Measurements from ENCODE around the gene RIN3.
A peak's percentile ranks its signal among the peaks of the same experiment; 100 is the strongest.

RIN3 gene

DNA sequence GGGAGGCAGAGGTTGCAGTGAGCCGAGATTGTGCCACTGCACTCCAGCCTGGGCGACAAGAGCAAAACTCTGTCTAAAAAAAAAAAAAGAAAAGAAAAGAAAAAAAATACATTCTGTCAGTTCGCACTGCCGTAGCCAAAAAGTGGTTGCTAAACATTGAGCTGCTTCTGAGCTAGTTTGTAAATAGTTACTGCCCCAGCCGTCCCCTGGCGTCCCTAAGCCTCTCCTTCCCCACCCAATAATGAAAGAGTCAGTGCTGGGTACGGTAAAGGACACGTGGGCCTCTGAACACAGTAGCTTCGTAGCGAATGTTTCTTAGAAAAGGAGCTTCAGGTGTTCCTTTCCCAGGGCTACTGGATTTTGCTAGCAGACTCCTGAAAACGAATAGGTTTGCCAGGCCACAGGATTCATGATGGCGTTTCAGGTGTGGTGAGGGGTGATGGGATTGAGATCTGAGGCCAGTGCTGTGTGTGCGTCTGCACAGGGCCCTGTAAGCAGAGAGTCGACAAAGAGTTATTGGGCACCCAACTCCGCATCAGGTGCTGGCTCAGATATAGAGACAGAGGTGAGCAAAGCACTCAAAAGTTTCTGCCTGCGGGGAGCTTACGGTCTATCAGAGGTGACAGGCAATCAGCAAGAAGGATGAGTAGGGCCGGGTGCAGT is 140.8 kb downstream of the RIN3 start:
- peaks cover 87% of the 10 kb centered on the region for H3K4me1 Mint-ChIP-seq (ENCODE audit: low read depth)
- H3K27ac Mint-ChIP-seq = peak overlapping the region; percentile 96
- H3K4me3 Mint-ChIP-seq = peak overlapping the region; percentile 98
- H3K9me3 Mint-ChIP-seq (ENCODE audit: low read depth) = no peaks in the 10 kb centered on the region
- peaks cover 14% of the 10 kb centered on the region for H3K36me3 Mint-ChIP-seq
- H3K27me3 Mint-ChIP-seq = no peaks in the 10 kb centered on the region

DNA sequence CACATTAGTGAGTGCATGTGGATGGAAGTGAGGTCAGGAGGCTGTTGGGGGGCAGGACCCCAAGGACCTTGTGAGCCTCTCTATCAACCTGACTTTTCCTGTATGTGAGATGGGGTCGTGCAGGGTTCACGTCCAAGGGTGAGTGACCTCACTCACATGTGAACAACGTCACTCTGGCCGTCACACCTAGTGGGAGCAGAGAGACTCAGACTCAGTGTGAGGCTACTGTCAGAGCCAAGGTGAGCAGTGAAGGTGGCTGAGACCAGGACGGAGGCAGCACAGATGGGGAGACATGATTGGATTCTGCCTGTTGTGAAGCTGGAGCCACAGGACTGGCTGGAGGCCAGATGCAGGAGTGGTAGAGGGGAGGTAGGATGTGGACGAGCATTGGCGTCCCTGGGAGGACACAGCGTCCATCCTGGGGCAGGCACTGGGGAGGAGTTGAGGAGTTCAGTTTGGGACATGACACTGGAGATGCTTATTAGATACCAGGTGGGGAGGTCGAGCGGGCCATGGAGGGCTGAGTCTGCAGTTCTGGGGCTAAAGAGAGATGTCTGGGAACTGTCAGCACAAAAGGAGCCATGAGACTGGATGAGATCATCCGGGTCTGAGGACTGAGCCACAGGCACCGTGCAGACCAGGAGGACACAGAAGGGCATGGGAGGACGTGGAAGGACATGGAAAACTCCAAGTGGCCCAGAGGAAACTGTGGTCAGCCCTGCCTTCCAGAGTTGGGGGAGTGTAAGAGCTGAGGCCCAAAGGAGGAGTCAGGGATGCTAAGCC is 142.0 kb downstream of the RIN3 start:
- Mint-ChIP-seq H3K4me3 (peak overlapping the region; percentile 89), H3K9me3 (ENCODE audit: low read depth) (no peaks in the 10 kb centered on the region), H3K27me3 (no peaks in the 10 kb centered on the region), H3K27ac (peak overlapping the region; percentile 99), H3K36me3 (peaks cover 19% of the 10 kb centered on the region), H3K4me1 (ENCODE audit: low read depth) (peaks cover 87% of the 10 kb centered on the region)

DNA sequence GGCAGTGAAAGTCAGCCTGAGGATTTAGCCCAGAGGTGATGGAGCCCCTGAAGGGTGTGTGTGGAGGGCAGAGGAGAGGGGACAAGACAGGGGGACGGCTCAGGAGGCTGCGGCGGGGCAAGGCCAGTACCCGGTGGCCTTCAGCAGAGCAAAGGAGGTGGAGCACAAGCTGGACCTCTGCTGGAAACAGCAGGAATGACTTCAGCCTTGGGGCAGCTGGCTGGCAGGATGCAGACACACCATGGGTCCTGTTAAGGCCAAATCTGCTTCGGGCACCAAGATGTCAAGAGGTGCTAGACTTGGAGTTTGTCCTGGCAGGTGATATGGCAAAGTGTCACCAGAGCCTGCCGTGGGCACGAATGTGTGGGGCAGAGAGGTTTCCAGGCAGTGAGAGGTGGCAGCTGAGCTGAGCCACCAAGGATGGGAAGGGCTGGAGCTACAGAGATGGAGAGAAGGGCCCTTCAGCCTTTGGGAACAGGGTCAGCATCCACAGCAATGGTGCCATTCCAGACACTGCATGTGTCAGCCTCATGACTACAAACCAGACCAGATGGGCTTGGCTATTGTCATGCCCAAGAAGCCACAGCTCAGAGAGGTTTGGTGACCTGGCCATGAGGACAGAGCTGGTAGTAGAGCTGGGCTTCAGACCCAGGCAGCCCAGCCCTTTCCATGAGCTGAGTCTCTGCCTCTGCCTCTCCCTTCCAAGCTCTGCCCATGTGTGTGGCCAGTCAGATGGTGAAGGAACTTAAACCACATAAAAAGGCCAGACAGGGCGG is 142.9 kb downstream of the RIN3 start:
- H3K27me3 Mint-ChIP-seq = no peaks in the 10 kb centered on the region
- H3K36me3 Mint-ChIP-seq = peaks cover 19% of the 10 kb centered on the region
- H3K27ac Mint-ChIP-seq = peak overlapping the region; percentile 99
- H3K4me1 Mint-ChIP-seq (ENCODE audit: low read depth) = peaks cover 87% of the 10 kb centered on the region
- H3K9me3 Mint-ChIP-seq (ENCODE audit: low read depth) = no peaks in the 10 kb centered on the region
- H3K4me3 Mint-ChIP-seq = peak overlapping the region; percentile 89

DNA sequence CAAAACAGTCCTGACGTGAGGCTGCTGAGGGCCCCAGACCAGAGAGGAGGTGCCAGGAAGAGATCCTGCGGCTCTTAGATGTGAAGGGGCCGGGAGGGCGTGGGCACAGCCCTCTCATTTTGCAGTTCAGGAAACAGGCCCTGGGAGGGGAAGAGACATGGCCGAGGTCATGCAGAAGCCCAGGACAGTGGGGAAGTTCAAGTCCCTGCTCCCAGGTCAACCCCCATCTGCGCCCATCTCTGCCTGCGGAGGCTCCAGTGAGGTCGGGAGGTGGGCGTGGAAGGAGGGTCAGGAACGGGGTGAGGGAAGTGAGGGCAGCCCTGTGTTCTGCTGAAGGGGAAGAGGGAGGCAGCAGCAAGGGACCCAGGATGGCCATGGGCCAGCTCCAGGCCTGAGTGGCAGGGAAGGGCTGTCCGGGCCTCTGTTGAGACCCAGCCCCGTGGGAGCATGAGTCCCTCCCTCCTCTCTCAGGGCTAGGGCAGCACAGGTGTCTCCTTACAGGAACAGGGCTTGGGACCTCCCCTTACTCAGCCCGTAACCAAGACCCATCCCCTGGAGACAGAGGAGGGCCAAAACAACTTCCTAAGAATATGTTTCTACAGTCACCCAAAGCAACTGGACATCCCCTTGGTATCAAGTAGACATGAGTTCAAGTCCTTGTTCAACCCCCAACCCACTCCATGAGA is 144.0 kb downstream of the RIN3 start:
- H3K4me3 Mint-ChIP-seq = peak overlapping the region; percentile 68

DNA sequence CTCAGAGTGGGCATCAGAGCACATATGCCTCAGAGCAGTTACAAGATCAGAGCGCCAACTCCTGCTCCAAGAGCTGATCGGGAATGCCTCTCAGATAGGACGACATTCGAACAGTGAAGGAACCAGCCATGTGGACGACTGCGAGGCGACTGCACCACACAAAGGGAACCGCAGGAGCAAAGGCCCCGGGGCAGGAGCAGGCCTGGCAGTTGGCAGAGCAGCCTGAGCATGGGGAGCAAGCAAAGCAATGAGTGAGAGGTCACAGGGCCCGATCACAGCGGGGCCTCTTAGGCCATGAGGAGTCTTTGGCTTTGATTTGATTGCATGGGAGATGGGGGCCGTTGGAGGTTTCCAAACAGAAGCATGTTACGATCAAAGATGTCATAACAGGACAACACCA is 144.6 kb downstream of the RIN3 start:
- Mint-ChIP-seq H3K4me1 (ENCODE audit: low read depth) (peaks cover 94% of the 10 kb centered on the region), H3K27me3 (no peaks in the 10 kb centered on the region), H3K36me3 (peaks cover 24% of the 10 kb centered on the region), H3K4me3 (peak overlapping the region; percentile 45), H3K9me3 (ENCODE audit: low read depth) (no peaks in the 10 kb centered on the region), H3K27ac (peak overlapping the region; percentile 99)

More for the DNA sequence above, 144.0 kb downstream of the RIN3 start:
- no peaks in the 10 kb centered on the region for H3K27me3 Mint-ChIP-seq
- no peaks in the 10 kb centered on the region for H3K9me3 Mint-ChIP-seq (ENCODE audit: low read depth)
- H3K4me1 Mint-ChIP-seq (ENCODE audit: low read depth) = peaks cover 92% of the 10 kb centered on the region
- peaks cover 23% of the 10 kb centered on the region for H3K36me3 Mint-ChIP-seq
- peak overlapping the region; percentile 99 for H3K27ac Mint-ChIP-seq

DNA sequence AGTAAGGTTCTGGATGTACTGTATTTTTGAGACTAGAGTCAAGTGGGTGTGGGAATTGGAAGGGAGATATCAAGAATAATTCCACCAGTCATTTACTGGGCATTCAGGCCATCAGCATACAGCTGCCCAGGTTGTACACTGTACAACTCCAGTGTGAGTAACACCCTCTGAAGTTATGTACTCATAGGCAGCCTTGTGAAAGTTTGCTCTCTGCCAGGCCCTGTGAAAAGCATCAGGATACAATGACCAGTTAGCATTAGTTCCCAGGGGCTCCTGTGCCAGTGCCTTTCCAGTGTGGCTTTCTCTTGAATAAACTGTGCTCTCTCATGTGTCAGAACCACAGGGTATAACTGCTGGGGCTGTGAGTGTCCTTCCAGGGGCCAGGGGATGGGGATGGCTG is 145.1 kb downstream of the RIN3 start:
- Mint-ChIP-seq H3K4me3 (peak overlapping the region; percentile 45), H3K27ac (peak overlapping the region; percentile 99), H3K36me3 (peaks cover 22% of the 10 kb centered on the region), H3K4me1 (ENCODE audit: low read depth) (peaks cover 93% of the 10 kb centered on the region), H3K9me3 (ENCODE audit: low read depth) (no peaks in the 10 kb centered on the region), H3K27me3 (no peaks in the 10 kb centered on the region)

DNA sequence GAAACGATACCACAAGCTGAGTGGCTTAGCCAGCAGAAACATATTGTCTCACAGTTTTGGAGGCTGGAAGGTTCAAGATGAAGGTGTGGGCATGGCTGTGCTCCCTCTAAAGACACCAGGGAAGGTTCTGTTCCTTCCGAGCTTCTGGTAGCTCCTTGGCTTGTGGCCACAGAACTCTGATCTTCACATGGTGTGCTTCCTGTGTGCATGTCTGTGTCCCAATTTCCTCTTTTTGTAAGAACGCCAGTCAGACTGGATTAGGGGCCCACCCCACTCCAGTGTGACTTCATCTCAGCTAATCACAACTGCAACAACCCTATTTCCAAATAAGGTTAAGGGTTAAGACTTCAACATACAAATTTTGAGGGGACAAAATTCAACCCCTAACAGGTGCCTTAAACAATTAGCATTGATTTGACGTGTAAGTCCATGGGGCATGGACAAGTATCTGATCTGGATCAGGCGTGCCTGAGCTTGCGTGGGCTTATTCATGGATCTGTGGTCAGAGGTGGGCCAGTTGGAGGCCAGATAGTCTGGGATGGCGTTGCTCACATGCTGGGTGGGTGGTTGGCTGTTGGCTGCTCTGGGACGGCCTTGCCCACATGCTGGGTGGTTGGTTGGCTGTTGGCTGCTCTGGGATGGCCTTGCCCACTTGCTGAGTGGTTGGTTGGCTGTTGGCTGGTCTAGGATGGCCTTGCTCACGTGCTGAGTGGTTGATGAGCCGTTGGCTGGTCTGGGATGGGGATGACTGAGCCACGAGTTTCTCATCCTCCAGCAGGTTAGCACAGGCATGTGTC is 146.4 kb downstream of the RIN3 start:
- Mint-ChIP-seq H3K9me3 (ENCODE audit: low read depth) (no peaks in the 10 kb centered on the region), H3K27ac (peak overlapping the region; percentile 99), H3K4me3 (no peak overlapping the region), H3K4me1 (ENCODE audit: low read depth) (peaks cover 94% of the 10 kb centered on the region), H3K36me3 (peaks cover 30% of the 10 kb centered on the region), H3K27me3 (no peaks in the 10 kb centered on the region)

DNA sequence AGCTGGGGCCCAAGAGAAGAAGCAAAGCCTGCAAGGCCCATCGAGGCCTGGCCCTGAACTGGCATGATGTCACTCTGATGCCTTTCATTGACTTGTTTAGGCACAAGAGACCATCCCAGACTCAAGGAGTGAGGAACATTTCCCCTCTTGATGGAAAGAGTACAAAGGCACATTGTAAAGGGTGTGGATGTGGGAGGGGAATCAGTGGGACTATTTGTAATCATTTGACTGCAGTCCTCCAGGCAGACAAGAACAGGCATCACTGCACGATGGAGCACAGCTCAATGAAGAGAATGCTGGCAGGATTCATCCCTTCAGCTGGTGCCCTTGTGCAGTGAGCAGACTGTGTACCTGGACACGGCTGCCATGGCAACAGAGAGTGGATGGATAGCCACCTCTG is 147.0 kb downstream of the RIN3 start:
- Mint-ChIP-seq H3K27ac (peak overlapping the region; percentile 99), H3K4me3 (no peak overlapping the region), H3K36me3 (peaks cover 26% of the 10 kb centered on the region)

DNA sequence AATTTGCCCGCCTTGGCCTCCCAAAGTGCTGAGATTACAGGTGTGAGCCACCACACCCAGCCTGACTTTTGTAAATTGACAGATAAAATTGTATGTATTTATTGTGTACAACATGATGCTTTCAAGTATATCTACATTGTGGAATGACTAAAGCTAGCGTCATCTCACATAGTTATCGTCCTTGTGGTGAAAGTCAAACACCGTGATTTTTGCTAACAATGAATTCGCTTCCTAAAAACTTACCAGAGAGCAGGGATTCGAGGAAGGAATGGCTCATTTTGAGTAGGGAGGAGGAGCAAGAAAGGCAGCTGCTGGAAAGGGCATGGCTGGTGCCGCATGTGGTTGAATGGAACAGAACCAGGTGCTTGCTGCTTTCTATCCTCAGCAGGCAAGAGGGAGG is 149.5 kb downstream of the RIN3 start:
- Mint-ChIP-seq H3K9me3 (ENCODE audit: low read depth) (no peaks in the 10 kb centered on the region), H3K4me3 (no peak overlapping the region), H3K27ac (peak overlapping the region; percentile 76), H3K27me3 (no peaks in the 10 kb centered on the region), H3K36me3 (peaks cover 24% of the 10 kb centered on the region), H3K4me1 (ENCODE audit: low read depth) (peaks cover 90% of the 10 kb centered on the region)

More for the DNA sequence above, 147.0 kb downstream of the RIN3 start:
- Mint-ChIP-seq H3K4me1 (ENCODE audit: low read depth) (peaks cover 92% of the 10 kb centered on the region), H3K27me3 (no peaks in the 10 kb centered on the region), H3K9me3 (ENCODE audit: low read depth) (no peaks in the 10 kb centered on the region)

DNA sequence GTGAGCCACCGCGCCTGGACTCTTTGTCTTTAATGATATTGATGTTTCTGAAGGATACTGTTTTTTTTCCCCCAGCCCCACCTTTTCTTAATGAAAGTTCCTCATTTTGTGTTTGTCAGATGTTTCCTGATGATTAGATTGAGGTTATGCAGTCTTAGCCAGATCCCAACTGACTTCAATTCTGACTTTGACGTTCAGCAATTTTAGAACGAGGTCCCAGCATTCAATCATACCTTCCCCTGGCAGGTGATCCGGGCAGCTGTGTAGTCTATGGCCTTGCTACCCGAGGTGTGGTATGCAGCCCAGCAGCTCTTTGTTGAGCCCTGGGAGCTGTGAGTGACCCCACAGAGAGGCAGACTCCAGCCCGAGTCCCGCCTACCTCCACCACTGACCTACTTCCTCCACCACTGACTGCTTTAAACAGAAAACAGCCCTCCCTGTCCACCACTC is 152.1 kb downstream of the RIN3 start:
- H3K4me1 Mint-ChIP-seq (ENCODE audit: low read depth) = peaks cover 90% of the 10 kb centered on the region
- H3K36me3 Mint-ChIP-seq = peaks cover 23% of the 10 kb centered on the region
- H3K9me3 Mint-ChIP-seq (ENCODE audit: low read depth) = no peaks in the 10 kb centered on the region
- peak overlapping the region; percentile 95 for H3K27ac Mint-ChIP-seq
- no peaks in the 10 kb centered on the region for H3K27me3 Mint-ChIP-seq
- no peak overlapping the region for H3K4me3 Mint-ChIP-seq

DNA sequence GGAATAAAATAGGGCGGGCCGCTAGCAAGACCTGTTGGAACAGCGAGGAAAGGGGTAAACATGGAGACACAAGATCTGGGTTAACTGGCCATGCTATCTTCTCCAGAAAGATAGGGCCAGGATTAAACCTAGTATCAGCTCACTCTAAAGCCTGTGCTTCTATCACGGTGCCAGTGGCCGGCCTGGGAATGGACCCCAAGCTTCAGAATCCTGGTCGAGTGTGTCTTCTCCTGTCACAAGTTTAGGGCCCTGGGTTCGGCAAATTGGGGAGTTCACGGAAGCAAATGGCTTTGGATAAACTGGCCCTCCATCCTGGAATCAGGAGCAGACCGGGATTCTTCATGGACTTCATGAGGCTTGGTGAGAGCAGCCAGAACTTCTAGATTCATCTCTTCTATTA is 152.7 kb downstream of the RIN3 start:
- H3K27me3 Mint-ChIP-seq = no peaks in the 10 kb centered on the region
- H3K36me3 Mint-ChIP-seq = peaks cover 26% of the 10 kb centered on the region
- H3K9me3 Mint-ChIP-seq (ENCODE audit: low read depth) = no peaks in the 10 kb centered on the region
- peaks cover 91% of the 10 kb centered on the region for H3K4me1 Mint-ChIP-seq (ENCODE audit: low read depth)
- peak overlapping the region; percentile 95 for H3K27ac Mint-ChIP-seq
- H3K4me3 Mint-ChIP-seq = no peak overlapping the region

DNA sequence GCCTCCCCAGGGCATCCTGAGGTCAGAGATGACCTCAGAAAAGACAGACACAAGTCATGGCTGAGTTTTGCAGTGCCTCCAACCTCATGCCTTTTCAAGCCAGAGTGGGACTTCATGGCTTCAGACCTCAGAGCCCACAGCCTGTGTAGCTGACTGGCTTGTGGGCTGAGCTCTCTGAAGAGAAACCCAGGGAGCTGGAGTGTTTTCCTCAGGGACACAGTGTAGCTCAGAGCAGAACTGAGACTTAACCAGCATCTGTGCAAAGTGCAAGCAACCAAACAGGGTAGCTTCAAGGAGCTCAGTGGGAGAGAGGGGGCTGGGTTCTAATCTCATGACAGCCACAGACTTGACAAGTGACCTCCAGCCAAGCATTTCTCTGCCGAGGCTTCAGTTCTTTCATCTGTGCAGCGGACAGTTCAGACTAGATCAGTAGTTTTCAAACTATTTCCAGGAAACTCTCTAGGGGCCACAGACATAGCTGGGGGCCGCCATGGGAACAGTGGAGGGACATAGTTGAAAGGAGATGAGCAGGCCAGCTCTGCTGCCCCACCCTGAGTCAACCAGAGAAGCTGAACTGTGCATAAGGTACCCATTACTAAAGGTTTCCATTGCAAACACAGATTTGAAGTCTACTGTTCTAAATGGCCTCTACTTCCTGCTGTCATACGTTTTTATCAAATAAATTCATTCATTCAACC is 154.8 kb downstream of the RIN3 start:
- Mint-ChIP-seq H3K27ac (peak overlapping the region; percentile 88), H3K4me3 (peak overlapping the region; percentile 27), H3K27me3 (no peaks in the 10 kb centered on the region), H3K36me3 (peaks cover 21% of the 10 kb centered on the region), H3K4me1 (ENCODE audit: low read depth) (peaks cover 86% of the 10 kb centered on the region), H3K9me3 (ENCODE audit: low read depth) (no peaks in the 10 kb centered on the region)

DNA sequence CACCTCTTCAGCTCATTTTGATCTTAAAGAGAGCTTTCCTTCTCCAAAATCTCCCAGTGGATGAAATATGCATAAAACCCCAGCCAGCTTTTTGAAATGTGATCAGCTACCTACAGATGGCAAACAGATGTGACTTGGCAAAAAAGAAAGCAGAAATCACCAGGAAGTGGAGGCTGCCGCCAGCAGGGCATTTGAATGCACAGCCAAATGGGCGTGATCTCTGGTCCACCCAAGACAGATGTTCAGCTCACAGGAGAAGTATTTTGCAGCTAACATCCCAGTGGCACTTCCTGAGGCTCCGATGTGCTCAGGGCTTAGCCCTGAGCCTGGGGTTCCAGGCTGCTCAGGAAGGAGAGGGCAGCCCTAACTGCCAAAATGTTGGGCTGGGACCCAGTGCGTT is 156.6 kb downstream of the RIN3 start:
- Mint-ChIP-seq H3K4me1 (ENCODE audit: low read depth) (peaks cover 83% of the 10 kb centered on the region), H3K27me3 (no peaks in the 10 kb centered on the region), H3K4me3 (no peak overlapping the region), H3K9me3 (ENCODE audit: low read depth) (no peaks in the 10 kb centered on the region), H3K27ac (peak overlapping the region; percentile 87), H3K36me3 (peaks cover 11% of the 10 kb centered on the region)
